ENCODE results near the gene UBE3C. TPM values are rescaled to one million over a fixed set of nuclear protein-coding genes. Genes with fewer than 3 reads are reported as not detected.
"Not testable (repeated sequence)": the region's sequence is repeated elsewhere in the genome, so short reads cannot be mapped to it uniquely, and the experiment has no call there.

Gene UBE3C
- total and polyA plus RNA-seq, 2 of the 13 experiments (the other 11 are each of a cell fraction or from before 2014, with no cell fraction given): 27.0 to 48.2 TPM

DNA sequence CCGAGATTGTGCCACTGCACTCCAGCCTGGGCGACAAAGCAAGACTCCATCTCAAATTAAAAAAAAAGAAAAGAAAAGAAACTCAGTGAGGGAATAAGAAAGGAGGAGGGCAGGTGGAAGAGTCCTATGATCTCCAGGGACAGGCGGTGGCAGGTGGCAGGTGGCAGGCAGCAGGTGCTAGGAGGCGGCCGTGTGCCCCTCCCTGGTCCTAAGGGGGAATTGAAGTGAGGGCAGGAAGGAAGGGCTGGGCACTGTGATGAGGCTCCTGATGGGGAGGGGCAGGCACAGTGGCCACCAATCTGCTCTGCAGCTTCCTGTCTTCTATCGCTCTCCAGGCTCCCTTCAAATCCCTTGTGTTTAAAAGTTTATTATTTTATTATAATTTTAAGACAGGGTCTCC, 41.2 kb upstream of the UBE3C start:
- Histone ChIP-seq H3K79me2 (ENCODE audit: insufficient read depth, low read length) (no peaks in the 10 kb centered on the region), H3K27ac (ENCODE audit: extremely low read length, insufficient read depth, low read length) (no peak overlapping the region), H3K27me3 (ENCODE audit: control insufficient read depth in 1 of 2, insufficient read depth in 2 of 2, low read length in 2 of 2) (peaks cover 2 to 29% of the 10 kb centered on the region in 2 experiments; a peak in 1 of 5 replicates), H3K9me3 (ENCODE audit: low read length) (peaks cover 7% of the 10 kb centered on the region), H3K4me2 (ENCODE audit: low read depth, low read length) (no peak overlapping the region), H3K36me3 (replicated peaks in 1 of 2; ENCODE audit: control insufficient read depth in 1 of 2, insufficient read depth in 2 of 2, low read length in 2 of 2) (no peaks in the 10 kb centered on the region), H4K20me1 (ENCODE audit: insufficient read depth, low read length) (no peaks in the 10 kb centered on the region), H3K9ac (ENCODE audit: insufficient read depth, low read depth, low read length) (no peak overlapping the region), H2AFZ (ENCODE audit: low read length) (no peak overlapping the region), H3K4me1 (ENCODE audit: insufficient read depth, low read length) (peaks cover 9% of the 10 kb centered on the region; the same call in 1 of the 2 replicates), H3K4me3 (replicated peaks in 1 of 3; ENCODE audit: insufficient read depth in 1 of 3, low read depth in 2 of 3, low read length in 3 of 3) (no peak overlapping the region)
- 52% methylated on average over 6 of the region's 6 CpGs for WGBS (ENCODE audit: low lambda C conversion rate)
- POLR2A ChIA-PET: no interaction called here
- BruUV-seq (replicated peaks): no TSS peak
- no peak for ATAC-seq
- DNase-seq (ENCODE audit: low spot score): no peak
- TF ChIP-seq ZNF616 (CRISPR knock-in tag; IDR thresholded peaks at IDR 0.05; ENCODE audit: low read depth) (no peak), PAX8 (CRISPR knock-in tag; IDR thresholded peaks at IDR 0.05; ENCODE audit: borderline replicate concordance) (no peak), ZBTB21 (CRISPR knock-in tag; IDR thresholded peaks at IDR 0.05) (no peak), SCMH1 (CRISPR knock-in tag; IDR thresholded peaks at IDR 0.05; ENCODE audit: borderline replicate concordance) (no peak), ZNF704 (CRISPR knock-in tag; IDR thresholded peaks at IDR 0.05; ENCODE audit: borderline replicate concordance) (no peak), FOXC1 (CRISPR knock-in tag; IDR thresholded peaks at IDR 0.05; ENCODE audit: borderline replicate concordance) (no peak), ZNF441 (CRISPR knock-in tag; IDR thresholded peaks at IDR 0.05; ENCODE audit: borderline replicate concordance) (no peak), ZNF292 (CRISPR knock-in tag; IDR thresholded peaks at IDR 0.05; ENCODE audit: borderline replicate concordance, low read depth) (no peak), ZSCAN29 (CRISPR knock-in tag; conservative IDR thresholded peaks at IDR 0.05) (no peak)
- TF ChIP-seq, protein P1, sequence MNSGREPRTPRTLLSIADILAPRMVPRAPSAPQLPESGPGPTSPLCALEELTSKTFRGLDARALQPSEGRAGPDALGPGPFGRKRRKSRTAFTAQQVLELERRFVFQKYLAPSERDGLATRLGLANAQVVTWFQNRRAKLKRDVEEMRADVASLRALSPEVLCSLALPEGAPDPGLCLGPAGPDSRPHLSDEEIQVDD (CRISPR knock-in tag; IDR thresholded peaks at IDR 0.05; ENCODE audit: borderline replicate concordance): no peak
- in situ Hi-C loops (cut with HindIII; ENCODE audit: extremely low pct_ligation_motif_present, low pct_unique_long_range_greater_than_20kb) (no loop called here), intact Hi-C loops (cut with micrococcal nuclease; ENCODE audit: unreplicated experiment) (no loop called here)
- CTCF ChIA-PET (ENCODE audit: low intra/inter-chr PET ratio, low total read pairs): no interaction called here
- no peak for FAIRE-seq

DNA sequence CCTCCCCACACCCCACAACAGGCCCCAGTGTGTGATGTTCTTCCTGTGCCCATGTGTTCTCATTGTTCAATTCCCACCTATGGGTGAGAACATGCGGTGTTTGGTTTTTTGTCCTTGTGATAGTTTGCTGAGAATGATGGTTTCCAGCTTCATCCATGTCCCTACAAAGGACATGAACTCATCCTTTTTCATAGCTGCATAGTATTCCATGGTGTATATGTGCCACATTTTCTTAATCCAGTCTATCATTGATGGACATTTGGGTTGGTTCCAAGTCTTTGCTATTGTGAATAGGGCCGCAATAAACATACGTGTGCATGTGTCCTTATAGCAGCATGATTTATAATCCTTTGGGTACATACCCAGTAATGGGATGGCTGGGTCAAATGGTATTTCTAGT, 38.7 kb upstream of the UBE3C start:
- WGBS (ENCODE audit: low lambda C conversion rate): 72% methylated on average over 3 of the region's 3 CpGs
- POLR2A ChIA-PET; H3K36me3 ChIP-seq (replicated peaks in 1 of 2; ENCODE audit: control insufficient read depth in 1 of 2, insufficient read depth in 2 of 2, low read length in 2 of 2); in situ Hi-C loops (cut with HindIII; ENCODE audit: extremely low pct_ligation_motif_present, low pct_unique_long_range_greater_than_20kb); BruUV-seq (replicated peaks); H4K20me1 ChIP-seq (ENCODE audit: insufficient read depth, low read length); intact Hi-C loops (cut with micrococcal nuclease; ENCODE audit: unreplicated experiment); H3K4me1 ChIP-seq (ENCODE audit: insufficient read depth, low read length); H3K9ac ChIP-seq (ENCODE audit: insufficient read depth, low read depth, low read length); H3K9me3 ChIP-seq (ENCODE audit: low read length); H3K27ac ChIP-seq (ENCODE audit: extremely low read length, insufficient read depth, low read length); H3K4me2 ChIP-seq (ENCODE audit: low read depth, low read length); ATAC-seq; DNase-seq (ENCODE audit: low spot score); FAIRE-seq; H2AFZ ChIP-seq (ENCODE audit: low read length); CTCF ChIA-PET (ENCODE audit: low intra/inter-chr PET ratio, low total read pairs); H3K4me3 ChIP-seq (replicated peaks in 1 of 3; ENCODE audit: insufficient read depth in 1 of 3, low read depth in 2 of 3, low read length in 3 of 3); H3K79me2 ChIP-seq (ENCODE audit: insufficient read depth, low read length): not testable (repeated sequence)
- peaks cover 2 to 23% of the 10 kb centered on the region in 2 experiments; a peak in 3 of 5 replicates for H3K27me3 ChIP-seq (ENCODE audit: control insufficient read depth in 1 of 2, insufficient read depth in 2 of 2, low read length in 2 of 2)

GRCh38 chr7:157103641-157104040, 35.1 kb upstream of the UBE3C start:
- H3K9ac ChIP-seq (ENCODE audit: insufficient read depth, low read depth, low read length); CTCF ChIA-PET (ENCODE audit: low intra/inter-chr PET ratio, low total read pairs); H3K27ac ChIP-seq (ENCODE audit: extremely low read length, insufficient read depth, low read length); BruUV-seq (replicated peaks); H3K4me2 ChIP-seq (ENCODE audit: low read depth, low read length); H3K9me3 ChIP-seq (ENCODE audit: low read length); ATAC-seq; H2AFZ ChIP-seq (ENCODE audit: low read length); H3K4me1 ChIP-seq (ENCODE audit: insufficient read depth, low read length); H3K79me2 ChIP-seq (ENCODE audit: insufficient read depth, low read length); H3K4me3 ChIP-seq (replicated peaks in 1 of 3; ENCODE audit: insufficient read depth in 1 of 3, low read depth in 2 of 3, low read length in 3 of 3); intact Hi-C loops (cut with micrococcal nuclease; ENCODE audit: unreplicated experiment); H3K36me3 ChIP-seq (replicated peaks in 1 of 2; ENCODE audit: control insufficient read depth in 1 of 2, insufficient read depth in 2 of 2, low read length in 2 of 2); in situ Hi-C loops (cut with HindIII; ENCODE audit: extremely low pct_ligation_motif_present, low pct_unique_long_range_greater_than_20kb); FAIRE-seq; DNase-seq (ENCODE audit: low spot score); POLR2A ChIA-PET; H4K20me1 ChIP-seq (ENCODE audit: insufficient read depth, low read length): not testable (repeated sequence)
- 0% methylated on average over 2 of the region's 2 CpGs for WGBS (ENCODE audit: low lambda C conversion rate)
- H3K27me3 ChIP-seq (ENCODE audit: control insufficient read depth in 1 of 2, insufficient read depth in 2 of 2, low read length in 2 of 2): peaks cover 1 to 31% of the 10 kb centered on the region in 2 experiments; a peak in 3 of 5 replicates

All from HepG2 (cell line).